ENCODE data around the gene SP9. TPM values are rescaled to one million over a fixed set of nuclear protein-coding genes. Genes with fewer than 3 reads are reported as not detected.

SP9 gene
- total RNA-seq, 2 donors from 2014 or later, result not detected

- no peak for ATAC-seq (replicated peaks)
- no peaks in the 10 kb centered on the region for H3K9me3 Mint-ChIP-seq
- H3K27me3 Mint-ChIP-seq, result peaks cover 87% of the 10 kb centered on the region
- no peak overlapping the region for H3K27ac Mint-ChIP-seq
- H3K4me1 Mint-ChIP-seq, result peaks cover 17% of the 10 kb centered on the region
- no peak overlapping the region for H3K4me3 Mint-ChIP-seq
- H3K36me3 Mint-ChIP-seq (ENCODE audit: low read depth), result peaks cover 17% of the 10 kb centered on the region
Observed at GRCh38 chr2:174328961-174329715, 5.6 kb upstream of the SP9 start.

GRCh38 chr2:174330945-174331594 lies 3.7 kb upstream of the SP9 start:
- no peak overlapping the region for H3K27ac Mint-ChIP-seq
- no peak for ATAC-seq (replicated peaks)
- peaks cover 17% of the 10 kb centered on the region for H3K4me1 Mint-ChIP-seq
- H3K4me3 Mint-ChIP-seq, result no peak overlapping the region
- H3K9me3 Mint-ChIP-seq, result no peaks in the 10 kb centered on the region
- peaks cover 84% of the 10 kb centered on the region for H3K27me3 Mint-ChIP-seq
- H3K36me3 Mint-ChIP-seq (ENCODE audit: low read depth), result peaks cover 24% of the 10 kb centered on the region

GRCh38 chr2:174331595-174332216 lies 3.0 kb upstream of the SP9 start:
- H3K4me1 Mint-ChIP-seq, result peaks cover 16% of the 10 kb centered on the region
- peaks cover 83% of the 10 kb centered on the region for H3K27me3 Mint-ChIP-seq
- H3K9me3 Mint-ChIP-seq, result no peaks in the 10 kb centered on the region

GRCh38 chr2:174332217-174332963 lies 2.4 kb upstream of the SP9 start:
- Mint-ChIP-seq H3K4me1 (peaks cover 9% of the 10 kb centered on the region), H3K36me3 (ENCODE audit: low read depth) (peaks cover 16% of the 10 kb centered on the region), H3K27me3 (peaks cover 76% of the 10 kb centered on the region), H3K27ac (no peak overlapping the region), H3K9me3 (no peaks in the 10 kb centered on the region), H3K4me3 (no peak overlapping the region)
- ATAC-seq (replicated peaks), result no peak

More at GRCh38 chr2:174331595-174332216, 3.0 kb upstream of the SP9 start:
- H3K36me3 Mint-ChIP-seq (ENCODE audit: low read depth), result peaks cover 23% of the 10 kb centered on the region
- no peak for ATAC-seq (replicated peaks)
- no peak overlapping the region for H3K27ac Mint-ChIP-seq
- H3K4me3 Mint-ChIP-seq, result no peak overlapping the region

GRCh38 chr2:174333017-174333371 lies 1.8 kb upstream of the SP9 start:
- H3K36me3 Mint-ChIP-seq (ENCODE audit: low read depth), result peaks cover 17% of the 10 kb centered on the region
- H3K4me3 Mint-ChIP-seq, result peak overlapping the region; percentile 51
- no peaks in the 10 kb centered on the region for H3K9me3 Mint-ChIP-seq
- no peak overlapping the region for H3K27ac Mint-ChIP-seq
- peaks cover 76% of the 10 kb centered on the region for H3K27me3 Mint-ChIP-seq
- peaks cover 6% of the 10 kb centered on the region for H3K4me1 Mint-ChIP-seq
- ATAC-seq (replicated peaks), result no peak

GRCh38 chr2:174333372-174334277 lies 1.1 kb upstream of the SP9 start:
- peak; percentile 27 for ATAC-seq (replicated peaks)
- Mint-ChIP-seq H3K4me3 (peak overlapping the region; percentile 51), H3K27ac (no peak overlapping the region), H3K27me3 (peaks cover 69% of the 10 kb centered on the region), H3K36me3 (ENCODE audit: low read depth) (peaks cover 18% of the 10 kb centered on the region), H3K4me1 (peaks cover 6% of the 10 kb centered on the region), H3K9me3 (no peaks in the 10 kb centered on the region)

- Mint-ChIP-seq H3K27me3 (peaks cover 67% of the 10 kb centered on the region), H3K9me3 (no peaks in the 10 kb centered on the region), H3K4me1 (peaks cover 6% of the 10 kb centered on the region), H3K4me3 (peak overlapping the region; percentile 51), H3K36me3 (ENCODE audit: low read depth) (peaks cover 18% of the 10 kb centered on the region), H3K27ac (no peak overlapping the region)
- no peak for ATAC-seq (replicated peaks)
Observed at GRCh38 chr2:174334278-174334715, 457 bp upstream of the SP9 start.

GRCh38 chr2:174335254-174335987 lies 667 bp downstream of the SP9 start:
- Mint-ChIP-seq H3K4me3 (peak overlapping the region; percentile 58), H3K27me3 (peaks cover 63% of the 10 kb centered on the region), H3K4me1 (peaks cover 6% of the 10 kb centered on the region), H3K9me3 (no peaks in the 10 kb centered on the region), H3K36me3 (ENCODE audit: low read depth) (peaks cover 18% of the 10 kb centered on the region), H3K27ac (no peak overlapping the region)
- ATAC-seq (replicated peaks), result no peak

DNA sequence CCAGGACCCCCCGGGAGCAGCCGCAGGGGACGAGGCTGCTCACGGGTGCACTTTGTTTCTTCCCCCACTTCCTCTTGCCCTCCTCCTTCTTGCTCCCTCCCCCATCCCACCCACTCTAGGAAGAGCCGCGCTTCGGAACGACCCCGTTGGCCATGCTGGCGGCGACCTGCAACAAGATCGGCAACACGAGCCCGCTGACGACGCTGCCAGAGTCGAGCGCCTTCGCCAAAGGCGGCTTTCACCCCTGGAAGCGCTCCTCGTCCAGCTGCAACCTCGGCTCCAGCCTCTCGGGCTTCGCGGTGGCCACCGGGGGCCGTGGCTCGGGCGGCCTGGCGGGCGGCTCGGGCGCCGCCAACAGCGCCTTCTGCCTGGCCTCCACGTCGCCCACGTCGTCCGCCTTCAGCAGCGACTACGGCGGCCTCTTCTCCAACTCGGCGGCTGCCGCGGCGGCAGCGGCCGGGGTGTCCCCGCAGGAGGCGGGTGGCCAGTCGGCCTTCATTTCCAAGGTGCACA lies 1.3 kb downstream of the SP9 start:
- Mint-ChIP-seq H3K27me3 (peaks cover 60% of the 10 kb centered on the region), H3K36me3 (ENCODE audit: low read depth) (peaks cover 18% of the 10 kb centered on the region), H3K27ac (no peak overlapping the region), H3K4me1 (peaks cover 6% of the 10 kb centered on the region), H3K9me3 (no peaks in the 10 kb centered on the region), H3K4me3 (peak overlapping the region; percentile 58)
- no peak for ATAC-seq (replicated peaks)

- H3K27me3 Mint-ChIP-seq, result peaks cover 60% of the 10 kb centered on the region
- ATAC-seq (replicated peaks), result peak; percentile 52
- peaks cover 11% of the 10 kb centered on the region for H3K4me1 Mint-ChIP-seq
- peak overlapping the region; percentile 36 for H3K4me3 Mint-ChIP-seq
- no peak overlapping the region for H3K27ac Mint-ChIP-seq
- H3K36me3 Mint-ChIP-seq (ENCODE audit: low read depth), result peaks cover 24% of the 10 kb centered on the region
- no peaks in the 10 kb centered on the region for H3K9me3 Mint-ChIP-seq
Observed at GRCh38 chr2:174336501-174337336, 2.0 kb downstream of the SP9 start.

DNA sequence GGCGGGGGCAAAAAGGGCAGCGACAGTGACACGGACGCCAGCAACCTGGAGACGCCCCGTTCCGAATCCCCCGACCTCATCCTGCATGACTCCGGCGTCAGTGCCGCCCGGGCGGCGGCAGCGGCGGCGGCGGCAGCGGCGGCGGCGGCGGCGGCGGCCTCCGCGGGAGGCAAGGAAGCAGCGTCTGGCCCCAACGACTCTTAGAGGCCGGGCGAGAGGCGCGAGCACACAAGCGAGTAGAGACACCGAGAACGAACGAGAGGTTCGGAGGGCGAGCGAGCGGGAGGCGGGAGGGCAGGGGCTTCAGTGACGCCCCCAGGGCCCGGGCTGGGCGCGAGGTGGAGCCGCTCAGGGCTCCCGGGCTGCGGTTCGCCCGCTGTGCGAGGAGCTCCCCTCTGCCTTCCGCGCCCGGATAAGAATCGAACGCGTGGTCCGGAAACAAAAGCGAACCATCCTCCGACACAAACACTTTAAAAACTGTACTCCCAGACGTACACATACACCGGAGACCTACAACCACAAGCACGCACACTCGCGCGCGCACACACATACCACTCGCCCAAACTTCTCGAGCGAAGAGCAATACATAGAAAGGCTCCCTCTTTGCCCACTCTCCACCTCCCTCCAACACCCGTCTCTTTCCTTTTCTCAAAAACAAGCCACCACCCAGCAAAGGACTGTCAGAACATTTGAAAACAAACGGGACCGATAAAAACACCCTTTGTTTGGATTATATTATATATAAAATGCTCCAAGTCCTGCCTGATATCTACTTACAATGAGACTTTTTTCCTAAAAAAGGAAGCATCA lies 2.8 kb downstream of the SP9 start:
- Mint-ChIP-seq H3K4me1 (peaks cover 6% of the 10 kb centered on the region), H3K27me3 (peaks cover 52% of the 10 kb centered on the region), H3K27ac (no peak overlapping the region), H3K4me3 (peak overlapping the region; percentile 53), H3K9me3 (no peaks in the 10 kb centered on the region), H3K36me3 (ENCODE audit: low read depth) (peaks cover 25% of the 10 kb centered on the region)
- ATAC-seq (replicated peaks), result peak; percentile 32

All from activated T-helper 17 cell treated with anti-CD3 and anti-CD28 coated beads, Interleukin-2, amount 50 U/mL, for 72 hours (primary cell).